Activated CD8-positive, alpha-beta memory T cell treated with anti-CD3 and anti-CD28 coated beads for 24 hours (primary cell): Measurements from ENCODE around the gene KRT1.

Source experiments
- DNase-seq: peaks from one replicate; pipeline ENCODE4 v3.0.0-alpha.2; 2020

The KRT1 gene

DNA sequence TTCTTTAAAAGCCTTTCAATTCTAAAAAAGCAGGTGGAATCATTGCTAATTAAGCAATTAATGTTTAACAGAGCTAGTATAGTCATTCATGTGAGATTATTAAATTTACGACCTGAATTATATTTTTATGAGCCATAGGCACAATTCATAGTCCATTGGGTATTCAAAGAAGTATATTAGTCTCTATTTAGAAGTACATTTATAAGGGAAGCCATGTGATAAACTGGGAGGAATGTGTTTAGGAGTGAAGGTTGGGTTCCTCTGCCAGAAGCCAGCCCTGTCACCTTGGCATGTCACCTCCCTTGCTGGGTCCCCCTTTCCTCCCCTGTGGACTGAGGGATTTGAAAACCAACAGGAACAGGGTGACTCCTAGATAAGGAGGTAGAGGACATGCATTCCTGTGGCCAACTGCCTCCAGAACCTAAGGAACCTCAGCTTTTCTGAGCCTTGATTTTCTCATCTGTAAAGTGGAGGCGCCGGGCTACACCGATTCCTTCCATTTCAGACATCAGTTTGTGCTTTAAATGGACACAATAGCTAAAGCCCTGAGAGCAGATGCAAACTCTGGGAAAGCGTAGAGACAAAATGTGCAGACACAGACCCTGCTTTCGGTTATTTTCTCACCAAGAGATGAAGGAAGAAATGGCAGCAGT is 22.8 kb downstream of the KRT1 start:
- DNase-seq: peak; percentile 21

- peak; percentile 11 for DNase-seq
Observed at GRCh38 chr12:52656616-52657015, 23.6 kb downstream of the KRT1 start.

GRCh38 chr12:52655720-52656124 is 24.5 kb downstream of the KRT1 start:
- DNase-seq: peak; percentile 9

- peak; percentile 26 for DNase-seq
Observed at GRCh38 chr12:52655251-52655650, 25.0 kb downstream of the KRT1 start.

DNA sequence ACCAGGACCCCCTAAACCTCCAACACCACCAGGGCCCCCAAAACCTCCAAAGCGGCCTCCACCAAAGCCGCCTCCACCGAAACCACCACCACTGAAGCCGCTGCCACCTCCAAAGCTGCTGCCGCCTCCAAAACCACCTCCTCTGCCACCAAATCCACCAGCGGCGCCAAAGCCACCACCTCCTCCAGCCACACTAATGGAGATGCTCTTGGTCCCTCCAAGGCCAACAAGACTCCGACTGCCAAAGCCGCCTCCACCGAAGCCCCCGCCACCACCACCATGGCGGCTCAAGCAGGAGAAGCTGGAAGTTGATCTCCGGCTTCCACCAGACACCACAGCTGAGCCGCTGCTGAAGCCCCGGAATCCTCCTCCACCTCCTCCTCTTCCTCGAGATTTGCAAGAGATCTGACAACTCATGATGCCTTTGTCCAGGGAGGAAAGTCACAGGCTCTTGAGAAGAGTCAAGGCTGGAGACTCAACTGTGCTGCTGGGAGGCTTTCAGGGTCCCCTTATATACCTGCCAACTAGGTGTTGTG is 28.4 kb downstream of the KRT1 start, which contains the start of gene KRT2:
Gene KRT2, minus strand, starts transcription at position 486 of the 536 bp plus-strand sequence. Its CDS starts 69 bp downstream, at position 417.
- no peak for DNase-seq

DNA sequence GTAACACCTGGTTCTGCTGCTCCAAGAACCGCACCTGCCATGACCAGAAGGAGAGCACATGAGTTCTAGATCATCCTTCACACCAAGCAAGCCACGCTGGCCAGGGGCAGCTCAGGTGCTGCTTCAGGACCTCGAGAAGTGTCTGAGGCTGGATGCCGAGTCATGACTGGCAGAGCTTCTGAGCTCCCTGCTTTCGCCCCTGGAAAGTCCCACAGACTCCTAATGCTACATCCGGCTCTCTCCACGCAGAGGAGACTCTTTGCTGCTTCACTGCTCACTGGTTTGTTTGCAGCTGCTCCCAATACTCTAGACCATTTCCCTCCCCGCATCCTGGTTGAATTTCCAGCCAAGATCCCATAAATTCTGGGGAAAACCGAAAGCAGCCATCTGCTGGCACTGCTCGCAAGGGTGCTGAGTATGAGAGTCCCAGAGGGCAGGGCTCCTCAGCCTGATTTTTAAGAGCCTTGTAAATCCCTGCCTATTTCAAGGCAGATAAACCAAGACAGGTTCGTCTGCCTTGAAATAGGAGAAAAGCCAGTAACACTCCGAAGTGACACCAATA is 29.6 kb downstream of the KRT1 start:
- DNase-seq: peak; percentile 48

DNA sequence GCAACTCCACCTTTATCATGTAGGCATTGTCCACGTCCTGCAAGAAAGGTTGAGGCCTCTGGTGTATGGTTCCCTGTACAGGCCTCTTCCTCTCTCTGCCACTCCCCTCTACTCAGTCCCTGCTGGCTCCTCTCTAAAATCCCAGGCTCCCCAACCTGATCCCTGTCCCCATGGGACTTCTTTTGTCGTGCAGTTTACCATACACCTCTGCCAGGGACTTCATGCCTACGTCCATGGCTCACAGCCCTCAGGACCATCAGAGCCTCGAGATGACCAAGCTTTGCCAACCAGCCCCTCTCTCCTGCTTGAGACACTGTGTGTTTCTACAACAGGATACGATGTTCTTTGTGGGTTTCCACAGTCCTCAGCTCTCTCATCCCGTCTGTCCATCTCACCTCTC is 31.1 kb downstream of the KRT1 start:
- DNase-seq: peak; percentile 50

- DNase-seq: no peak
Observed at GRCh38 chr12:52648012-52648550, 32.1 kb downstream of the KRT1 start.

DNA sequence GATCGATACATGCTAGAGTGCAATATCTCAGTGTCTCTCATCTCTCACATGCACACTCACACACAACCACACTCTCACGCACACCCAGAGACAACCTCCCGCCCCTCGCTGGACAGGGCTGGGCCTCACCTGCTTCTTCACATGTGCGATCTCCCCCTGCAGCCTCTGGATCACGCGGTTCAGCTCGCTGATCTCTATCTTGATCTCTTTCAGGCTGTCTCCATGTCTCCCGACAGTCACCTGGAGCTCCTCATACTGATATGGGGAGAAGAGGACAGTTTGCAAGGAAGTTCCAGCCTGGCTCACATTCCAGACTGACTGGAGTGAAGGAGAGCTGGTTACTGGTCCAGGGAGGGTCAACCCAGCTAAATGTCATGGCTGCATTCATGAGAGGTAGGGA is 32.6 kb downstream of the KRT1 start:
- DNase-seq: peak; percentile 28

DNA sequence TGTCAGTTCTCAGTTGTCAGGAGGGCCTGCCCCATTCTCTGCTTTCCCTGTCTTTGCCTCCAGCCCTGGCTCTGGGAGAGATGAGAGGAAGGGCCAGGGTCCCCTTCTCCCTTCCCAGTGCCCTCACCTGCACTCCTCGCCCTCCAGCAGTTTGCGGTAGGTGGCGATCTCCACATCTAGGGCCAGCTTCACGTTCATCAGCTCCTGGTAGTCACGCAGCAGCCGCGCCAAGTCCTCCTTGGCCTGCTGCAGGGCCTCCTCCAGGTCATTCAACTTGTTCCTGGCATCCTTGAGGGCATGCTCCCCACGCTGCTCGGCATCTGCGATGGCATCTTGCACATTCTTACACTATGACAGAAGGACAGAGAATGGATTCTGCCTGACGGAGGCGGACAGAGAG is 33.6 kb downstream of the KRT1 start:
- DNase-seq: peak; percentile 50

DNA sequence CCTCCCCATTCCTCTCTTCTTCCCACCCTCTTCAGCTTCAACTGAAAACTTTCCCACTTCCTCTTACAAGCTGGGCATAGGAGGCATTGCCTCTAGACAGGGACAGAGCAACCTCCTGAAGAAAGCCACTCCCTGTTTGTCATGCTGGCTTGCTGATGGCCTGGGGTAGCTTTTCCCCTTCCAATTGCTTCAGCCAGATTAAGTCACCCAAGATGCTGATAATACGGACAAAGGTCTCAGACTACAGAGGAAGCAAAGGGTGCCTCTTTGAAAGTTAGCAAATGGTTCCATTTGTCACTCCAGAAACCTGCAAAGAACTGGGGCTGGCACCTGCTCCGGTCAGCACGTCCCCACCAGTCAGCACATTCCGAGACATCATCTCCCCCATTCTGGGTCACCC is 34.2 kb downstream of the KRT1 start:
- peak; percentile 52 for DNase-seq

- DNase-seq: peak; percentile 60
Observed at GRCh38 chr12:52645120-52645761, 35.0 kb downstream of the KRT1 start.

- DNase-seq: no peak
Observed at GRCh38 chr12:52644078-52644415, 36.2 kb downstream of the KRT1 start.

- DNase-seq: peak; percentile 53
Observed at GRCh38 chr12:52643233-52644077, 36.8 kb downstream of the KRT1 start.

DNA sequence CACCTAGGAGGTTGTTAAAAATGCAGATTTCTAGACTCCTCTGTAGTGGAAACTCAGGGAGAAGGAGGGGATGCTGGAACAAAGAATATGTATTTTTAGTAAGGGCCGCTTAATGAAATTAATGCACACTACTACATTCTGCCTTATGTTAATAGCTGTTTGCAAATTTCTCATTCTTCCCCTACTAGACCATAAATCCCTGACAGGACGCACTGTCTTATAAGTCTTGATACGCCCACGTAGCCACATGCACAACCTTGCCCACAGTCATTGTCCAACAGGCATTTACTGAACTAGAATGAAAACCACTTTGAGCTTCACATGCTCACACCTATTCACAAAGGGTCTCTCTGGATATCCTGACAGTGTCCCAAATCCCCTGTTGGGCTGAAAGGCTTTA is 38.7 kb downstream of the KRT1 start:
- DNase-seq: no peak

GRCh38 chr12:52637299-52637698 is 42.9 kb downstream of the KRT1 start:
- DNase-seq: no peak

DNA sequence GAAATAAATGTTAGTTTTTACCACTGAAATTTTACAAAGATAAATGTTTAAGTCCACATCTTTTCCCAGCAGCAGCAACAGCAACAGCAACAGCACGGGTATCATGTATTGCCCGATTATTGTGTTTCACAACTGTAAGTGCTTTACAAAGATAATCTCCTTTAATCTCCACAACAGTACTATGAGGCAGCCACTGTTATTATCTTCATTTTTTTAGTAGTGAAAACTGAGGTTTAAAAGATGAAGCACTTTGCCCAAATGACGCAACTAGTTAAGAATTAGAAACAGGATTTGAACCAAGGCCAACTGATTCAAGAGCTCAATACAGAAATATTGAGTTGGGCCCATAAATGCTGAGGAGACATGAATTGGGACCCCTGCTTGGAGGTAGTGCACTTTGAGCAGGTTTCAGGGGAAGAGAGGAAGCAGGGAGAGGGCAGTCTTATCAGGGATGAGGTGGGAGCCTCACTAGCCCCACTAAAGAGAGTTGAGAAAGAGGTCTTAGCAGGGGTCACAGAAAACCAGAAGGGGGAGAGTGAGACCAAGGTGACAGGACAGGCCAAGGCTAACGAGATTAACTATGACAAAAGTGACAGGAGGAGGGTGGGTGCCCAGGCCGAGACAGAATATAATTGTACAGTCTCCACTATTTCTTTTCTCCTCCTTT is 43.5 kb downstream of the KRT1 start:
- DNase-seq: peak; percentile 24

- peak; percentile 49 for DNase-seq
Observed at GRCh38 chr12:52636189-52636588, 44.0 kb downstream of the KRT1 start.

DNA sequence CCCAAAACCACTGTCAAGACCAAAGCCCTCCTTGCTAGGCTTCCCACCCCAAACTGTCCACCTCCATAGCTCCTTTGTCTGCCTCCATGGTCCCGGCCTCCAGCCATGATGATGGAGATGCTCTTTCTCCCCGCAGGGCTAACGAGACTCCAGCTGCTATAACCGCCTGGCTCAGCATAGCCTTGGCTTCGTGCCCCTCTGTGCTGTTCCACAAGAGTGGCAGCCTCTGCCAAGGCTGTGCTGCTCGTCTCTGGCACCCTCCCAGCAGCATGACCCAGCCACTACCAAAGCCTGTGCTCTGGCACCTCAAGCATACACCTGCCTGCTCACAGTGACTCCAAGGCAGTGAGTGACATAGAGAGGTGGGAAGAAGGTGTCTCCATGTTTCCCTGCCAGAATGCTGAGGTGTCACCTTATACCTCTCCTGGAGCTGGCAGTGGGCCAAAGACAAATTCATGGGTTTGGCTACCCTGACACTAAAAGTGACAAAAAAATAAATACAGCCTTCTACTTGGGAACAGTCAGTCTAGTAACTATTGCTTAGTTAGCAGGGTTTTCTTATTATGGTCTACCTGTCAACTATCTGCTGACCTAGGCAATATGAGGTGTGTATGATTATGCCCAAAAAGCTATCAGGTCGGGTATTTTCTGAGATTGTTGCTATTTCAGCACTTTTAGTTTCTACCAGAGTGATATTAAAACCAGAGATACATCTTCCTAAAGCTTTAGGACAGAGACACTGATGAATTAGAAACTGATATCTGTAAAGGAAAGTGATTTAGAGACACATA is 45.7 kb downstream of the KRT1 start:
- peak; percentile 50 for DNase-seq

DNA sequence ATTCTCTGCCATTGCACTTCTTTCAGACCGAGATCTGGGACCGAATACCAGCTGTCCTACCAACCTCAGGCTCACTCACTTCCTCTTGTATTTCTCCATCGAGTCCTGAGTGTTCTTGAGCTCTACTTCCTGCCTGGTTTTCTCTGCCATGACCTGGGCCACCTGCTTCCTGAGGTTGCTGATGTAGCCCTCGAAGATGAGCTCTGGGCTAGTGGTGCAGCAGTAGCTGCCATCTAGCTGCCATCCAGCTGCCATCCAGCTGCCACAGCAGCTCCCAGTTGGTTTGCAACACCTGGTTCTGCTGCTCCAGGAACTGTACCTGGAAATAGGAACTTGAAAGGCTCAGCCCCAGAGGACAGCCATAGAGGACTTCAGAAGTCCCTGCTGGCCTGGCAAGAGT is 46.8 kb downstream of the KRT1 start:
- peak; percentile 57 for DNase-seq

- no peak for DNase-seq
Observed at GRCh38 chr12:52632656-52633055, 47.6 kb downstream of the KRT1 start.
